Testis (tissue), 3 donors: ENCODE measurements around the gene KCTD18. TPM values are rescaled to one million over a fixed set of nuclear protein-coding genes. Genes with fewer than 3 reads are reported as not detected.

ENCODE experiments used
- DNase-seq: peaks from one replicate; pipeline ENCODE4 v3.0.0-alpha.2; 2019
- H3K27ac ChIP-seq, 2 donors: fragments of 200-600 bp; sonication (generic); one replicate each; pipeline ENCODE4 v1.5.1; 2019
- H3K27me3 ChIP-seq: fragments of 200-600 bp; sonication (generic); one replicate; pipeline ENCODE4 v1.5.1; 2019
- H3K36me3 ChIP-seq: fragments of 200-600 bp; sonication (generic); one replicate; pipeline ENCODE4 v1.5.1; 2017; ENCODE audit warnings: low read depth; ENCODE audit errors: missing control alignments
- H3K4me1 ChIP-seq: fragments of 200-600 bp; sonication (generic); one replicate; pipeline ENCODE4 v1.5.1; 2019
- H3K4me3 ChIP-seq, 2 donors: fragments of 200-600 bp; sonication (generic); one replicate each; pipeline ENCODE4 v1.5.1; 2017 to 2019
- H3K9me3 ChIP-seq: fragments of 200-600 bp; sonication (generic); one replicate; pipeline ENCODE4 v1.5.1; 2017
- CTCF ChIP-seq, 3 experiments: fragments of 450-650 bp in 2 of 3; fragments of 200-600 bp in 1 of 3; sonication (generic) in 1 of 3; IDR thresholded peaks; one replicate each; pipeline ENCODE4 v1.5.1; 2016 to 2019; ENCODE audit warnings: antibody characterized with exemption in 3 of 3, mild to moderate bottlenecking in 2 of 3, moderate library complexity in 1 of 3
- POLR2A ChIP-seq: fragments of 450-650 bp; IDR thresholded peaks from one replicate; pipeline ENCODE4 v1.6.1; 2017; ENCODE audit warnings: antibody characterized with exemption, mild to moderate bottlenecking, moderate library complexity
- WGBS, 2 donors: methylation state at CpG; one replicate each; pipeline ENCODE4 v1.1.5; 2018; 5-methylcytosine and 5-hydroxymethylcytosine counted together
- intact Hi-C: fragments of 100-400 bp; cut with DNase I; formaldehyde crosslinking; loops from one replicate; pipeline ENCODE4 v1.15.1; 2023; ENCODE audit warnings: low total_unique reads
- polyA plus RNA-seq: library from polyadenylated mRNA; stranded (reverse); fragments of 350-450 nt; fragmentation: Illumina TruSeq; extraction: RNeasy Lipid Tissue Mini Kit (QIAGEN cat#74804); gene quantifications from one replicate; pipeline ENCODE4 v1.2.3, GENCODE V29; 2014; ENCODE audit warnings: low read depth, low replicate concordance; ENCODE audit not compliant: insufficient read depth
- total RNA-seq, 2 donors: library from RNA; depleted of rRNA; stranded (reverse); fragments of >200 nt; gene quantifications; one replicate each; pipeline ENCODE4 v1.2.3, GENCODE V29; 2016

The KCTD18 gene
- total and polyA plus RNA-seq, 3 donors from 2014 or later, result 16.9 to 27.1 (median 21.4) TPM

GRCh38 chr2:200483729-200484198, 26.1 kb downstream of the KCTD18 start:
- DNase-seq, result peak; percentile 50
- TF ChIP-seq POLR2A, result no peak
- no peak for TF ChIP-seq CTCF (IDR thresholded peaks at IDR 0.05)
- Histone ChIP-seq H3K36me3 (no peaks in the 10 kb centered on the region), H3K27ac (no peak overlapping the region), H3K4me1 (peaks cover 7% of the 10 kb centered on the region), H3K9me3 (no peaks in the 10 kb centered on the region), H3K4me3 (no peak overlapping the region), H3K27me3 (no peaks in the 10 kb centered on the region)
- intact Hi-C loops, result loop anchor here (5.0 kb wide), 1 partner anchor 501 kb away; no protein-coding TSS in a partner anchor
- 66 to 73% methylated on average over 4 of the region's 4 CpGs for WGBS, 2 donors

GRCh38 chr2:200482194-200482593, 27.7 kb downstream of the KCTD18 start:
- H3K36me3 ChIP-seq, result no peaks in the 10 kb centered on the region
- H3K27ac ChIP-seq, result no peak overlapping the region
- TF ChIP-seq CTCF (IDR thresholded peaks at IDR 0.05), result no peak
- TF ChIP-seq POLR2A, result no peak
- no peak for DNase-seq
- H3K9me3 ChIP-seq, result no peaks in the 10 kb centered on the region
- no peak overlapping the region for H3K4me3 ChIP-seq
- no peaks in the 10 kb centered on the region for H3K27me3 ChIP-seq
- intact Hi-C loops, result loop anchor here (5.0 kb wide), 1 partner anchor 500 kb away; no protein-coding TSS in a partner anchor
- peaks cover 7% of the 10 kb centered on the region for H3K4me1 ChIP-seq

- no peak overlapping the region for H3K27ac ChIP-seq
- no peak overlapping the region for H3K4me3 ChIP-seq
- H3K36me3 ChIP-seq, result no peaks in the 10 kb centered on the region
- 49 to 53% methylated on average over 8 of the region's 8 CpGs for WGBS, 2 donors
- intact Hi-C loops, result loop anchor here (5.0 to 10.0 kb wide), 2 partner anchors 175 to 497 kb away; partner anchors contain the start of gene SPATS2L
- no peaks in the 10 kb centered on the region for H3K27me3 ChIP-seq
- no peaks in the 10 kb centered on the region for H3K9me3 ChIP-seq
- no peak for TF ChIP-seq CTCF (IDR thresholded peaks at IDR 0.05)
- peaks cover 7% of the 10 kb centered on the region for H3K4me1 ChIP-seq
- DNase-seq, result no peak
These were observed 30.1 kb downstream of the KCTD18 start for GRCh38 chr2:200479692-200480265.

GRCh38 chr2:200477667-200478131, 32.2 kb downstream of the KCTD18 start:
- WGBS, 2 donors, result 76 to 80% methylated on average over 16 to 21 of the region's 21 CpGs
- H3K4me3 ChIP-seq, result no peak overlapping the region
- intact Hi-C loops, result loop anchor here (10.0 kb wide), 1 partner anchor 173 kb away; the partner anchor contains the start of gene SPATS2L
- TF ChIP-seq POLR2A, result no peak
- no peak for TF ChIP-seq CTCF (IDR thresholded peaks at IDR 0.05)
- peaks cover 7% of the 10 kb centered on the region for H3K4me1 ChIP-seq
- no peaks in the 10 kb centered on the region for H3K9me3 ChIP-seq
- H3K27me3 ChIP-seq, result no peaks in the 10 kb centered on the region
- no peaks in the 10 kb centered on the region for H3K36me3 ChIP-seq
- no peak overlapping the region for H3K27ac ChIP-seq
- DNase-seq, result no peak

GRCh38 chr2:200476836-200477235, 33.0 kb downstream of the KCTD18 start:
- Histone ChIP-seq H3K9me3 (no peaks in the 10 kb centered on the region), H3K27ac (no peak overlapping the region), H3K36me3 (no peaks in the 10 kb centered on the region), H3K27me3 (no peaks in the 10 kb centered on the region), H3K4me3 (no peak overlapping the region), H3K4me1 (peaks cover 7% of the 10 kb centered on the region)
- TF ChIP-seq CTCF (IDR thresholded peaks at IDR 0.05), result no peak
- no peak for TF ChIP-seq POLR2A
- DNase-seq, result no peak
- intact Hi-C loops, result loop anchor here (10.0 kb wide), 1 partner anchor 172 kb away; the partner anchor contains the start of gene SPATS2L
- 62 to 76% methylated on average over 8 of the region's 8 CpGs for WGBS, 2 donors
